ENCODE results near the gene CNTLN. TPM values are rescaled to one million over a fixed set of nuclear protein-coding genes. Genes with fewer than 3 reads are reported as not detected.

Gene CNTLN
- total and polyA plus RNA-seq, 2 of the 13 experiments (the other 11 are each of a cell fraction or from before 2014, with no cell fraction given), result 1.5 to 5.7 TPM

GRCh38 chr9:17185481-17186029 is 50.7 kb downstream of the CNTLN start:
- DNase-seq (ENCODE audit: low spot score), result no peak
- no TSS peak for BruUV-seq (replicated peaks)
- peaks cover 41% of the 10 kb centered on the region for H3K9me3 ChIP-seq (ENCODE audit: low read length)
- POLR2A ChIA-PET, result no interaction called here
- ATAC-seq, result no peak
- in situ Hi-C loops (cut with HindIII; ENCODE audit: extremely low pct_ligation_motif_present, low pct_unique_long_range_greater_than_20kb), result loop anchor here (10.0 kb wide), 1 partner anchor 49 kb away; no protein-coding TSS in a partner anchor
- H3K27me3 ChIP-seq (ENCODE audit: control insufficient read depth in 1 of 2, insufficient read depth in 2 of 2, low read length in 2 of 2), result no peaks in the 10 kb centered on the region
- no peaks in the 10 kb centered on the region for H4K20me1 ChIP-seq (ENCODE audit: insufficient read depth, low read length)
- 48% methylated on average over 1 of the region's 3 CpGs for WGBS (ENCODE audit: low lambda C conversion rate)
- H3K4me2 ChIP-seq (ENCODE audit: low read depth, low read length), result no peak overlapping the region
- no peaks in the 10 kb centered on the region for H3K4me1 ChIP-seq (ENCODE audit: insufficient read depth, low read length)
- H3K27ac ChIP-seq (ENCODE audit: extremely low read length, insufficient read depth, low read length), result no peak overlapping the region
- no peaks in the 10 kb centered on the region for H3K79me2 ChIP-seq (ENCODE audit: insufficient read depth, low read length)
- CTCF ChIA-PET (ENCODE audit: low intra/inter-chr PET ratio, low total read pairs), result no interaction called here
- H3K9ac ChIP-seq (ENCODE audit: insufficient read depth, low read depth, low read length), result no peak overlapping the region
- H2AFZ ChIP-seq (ENCODE audit: low read length), result no peak overlapping the region
- H3K36me3 ChIP-seq (replicated peaks in 1 of 2; ENCODE audit: control insufficient read depth in 1 of 2, insufficient read depth in 2 of 2, low read length in 2 of 2), result no peaks in the 10 kb centered on the region
- no peak overlapping the region for H3K4me3 ChIP-seq (replicated peaks in 1 of 3; ENCODE audit: insufficient read depth in 1 of 3, low read depth in 2 of 3, low read length in 3 of 3)
- no peak for FAIRE-seq
- intact Hi-C loops (cut with micrococcal nuclease; ENCODE audit: unreplicated experiment), result no loop called here
- TF ChIP-seq ZNF580 (CRISPR knock-in tag; IDR thresholded peaks at IDR 0.05; ENCODE audit: borderline replicate concordance, low read depth) (no peak), ZNF512 (CRISPR knock-in tag; IDR thresholded peaks at IDR 0.05) (no peak), ZBTB49 (CRISPR knock-in tag; IDR thresholded peaks at IDR 0.05; ENCODE audit: borderline replicate concordance) (no peak), POLR2AphosphoS2 (IDR thresholded peaks at IDR 0.05; ENCODE audit: low read depth, low read length) (no peak), HMGXB3 (CRISPR knock-in tag; IDR thresholded peaks at IDR 0.05; ENCODE audit: borderline replicate concordance) (no peak), ZNF550 (CRISPR knock-in tag; IDR thresholded peaks at IDR 0.05; ENCODE audit: borderline replicate concordance) (no peak), ZNF18 (CRISPR knock-in tag; IDR thresholded peaks at IDR 0.05; ENCODE audit: insufficient replicate concordance) (no peak), POLR2G (IDR thresholded peaks at IDR 0.05; ENCODE audit: low read depth, low read length) (no peak), HES4 (CRISPR knock-in tag; IDR thresholded peaks at IDR 0.05; ENCODE audit: borderline replicate concordance) (no peak), HNF1B (CRISPR knock-in tag; IDR thresholded peaks at IDR 0.05) (no peak), ZNF572 (CRISPR knock-in tag; IDR thresholded peaks at IDR 0.05) (no peak)
